NK-92 treated with Interleukin-12 subunit alpha and Interleukin-12 subunit beta, amount 100 ng/mL, for 24 hours (cell line): ENCODE results near the gene CXorf66.
"Not testable (repeated sequence)": the region's sequence is repeated elsewhere in the genome, so short reads cannot be mapped to it uniquely, and the experiment has no call there.

ENCODE experiments used
- DNase-seq: peaks from one replicate; lab custom pipeline; 2025; lab: John Stamatoyannopoulos, UW

Gene CXorf66, protein sequence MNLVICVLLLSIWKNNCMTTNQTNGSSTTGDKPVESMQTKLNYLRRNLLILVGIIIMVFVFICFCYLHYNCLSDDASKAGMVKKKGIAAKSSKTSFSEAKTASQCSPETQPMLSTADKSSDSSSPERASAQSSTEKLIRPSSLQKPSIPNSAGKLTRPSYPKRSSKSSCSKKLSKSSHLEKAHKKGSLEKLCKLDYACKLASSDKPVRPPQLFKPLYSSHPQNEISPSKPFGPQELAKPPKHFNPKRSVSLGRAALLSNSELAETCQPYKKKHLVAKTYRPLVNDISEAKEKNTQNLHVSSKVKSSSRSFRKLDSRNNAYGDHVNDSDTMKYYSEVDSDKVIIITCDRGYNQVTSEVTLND

GRCh38 chrX:139965421-139965820 is at the start of gene CXorf66:
Gene CXorf66, minus strand, starts transcription at chrX:139965521. Its CDS starts 25 bp downstream, at chrX:139965496.
- no peak for DNase-seq

DNA sequence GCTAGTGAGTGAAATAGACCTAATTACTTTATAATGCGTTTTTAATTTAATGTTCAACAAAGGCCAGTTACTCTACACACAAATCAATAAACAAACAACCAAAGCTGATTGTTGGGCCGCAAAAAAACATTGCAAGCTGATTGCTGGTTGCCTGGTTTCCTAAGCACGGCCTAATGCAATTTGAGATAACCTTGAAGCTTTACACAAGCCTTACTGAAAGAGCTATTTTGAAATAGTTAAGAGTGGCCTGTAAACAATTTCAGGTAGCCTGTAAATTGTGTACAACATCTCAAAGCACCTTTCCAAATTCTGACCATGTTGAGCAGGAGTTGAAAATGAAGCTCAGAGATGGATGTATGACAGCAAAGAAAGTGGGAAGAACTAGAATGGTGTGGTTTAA is 17.5 kb upstream of the CXorf66 start:
- no peak for DNase-seq

DNA sequence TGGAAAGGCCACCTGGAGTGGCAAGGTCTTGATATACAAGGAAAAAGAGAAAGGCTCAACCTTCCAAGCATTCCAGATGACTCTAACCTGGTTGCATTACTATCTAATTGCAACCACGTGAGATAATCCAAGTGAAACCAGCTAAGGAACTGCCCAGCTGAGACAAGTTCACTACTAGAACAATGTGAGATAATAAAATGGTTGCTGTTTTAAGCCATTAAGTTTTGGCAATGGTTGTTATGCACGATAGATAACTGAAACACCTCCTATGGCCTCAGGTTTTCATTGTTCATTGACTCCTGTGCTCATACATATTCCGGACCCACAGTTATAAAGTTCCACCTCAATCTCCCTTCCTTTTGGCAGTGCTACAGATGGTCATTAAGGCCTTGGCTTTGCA is 9.2 kb upstream of the CXorf66 start:
- no peak for DNase-seq

- no peak for DNase-seq
Measured at GRCh38 chrX:139972629-139973624, 7.6 kb upstream of the CXorf66 start.

GRCh38 chrX:139972113-139972512 is 6.8 kb upstream of the CXorf66 start:
- no peak for DNase-seq

DNA sequence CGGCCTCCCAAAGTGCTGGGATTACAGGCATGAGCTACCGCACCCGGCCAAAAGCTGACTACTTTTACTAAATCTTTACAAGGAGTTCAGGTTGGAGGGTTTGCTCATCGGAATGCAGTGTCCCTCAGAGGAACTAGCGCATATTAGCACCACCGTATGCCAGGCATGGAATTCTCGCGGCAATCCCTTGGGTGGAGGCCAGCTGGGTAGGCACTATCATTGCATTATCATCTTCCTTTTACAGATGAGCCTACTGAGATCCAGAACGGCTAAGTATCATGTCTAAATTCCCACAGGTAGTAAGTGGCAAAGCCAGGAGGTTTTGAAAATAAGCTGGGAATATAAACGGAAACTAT is 6.1 kb upstream of the CXorf66 start:
- DNase-seq, result no peak

GRCh38 chrX:139969286-139969685 is 4.0 kb upstream of the CXorf66 start:
- no peak for DNase-seq

- DNase-seq, result no peak
Measured at GRCh38 chrX:139967750-139968149, 2.4 kb upstream of the CXorf66 start.

DNA sequence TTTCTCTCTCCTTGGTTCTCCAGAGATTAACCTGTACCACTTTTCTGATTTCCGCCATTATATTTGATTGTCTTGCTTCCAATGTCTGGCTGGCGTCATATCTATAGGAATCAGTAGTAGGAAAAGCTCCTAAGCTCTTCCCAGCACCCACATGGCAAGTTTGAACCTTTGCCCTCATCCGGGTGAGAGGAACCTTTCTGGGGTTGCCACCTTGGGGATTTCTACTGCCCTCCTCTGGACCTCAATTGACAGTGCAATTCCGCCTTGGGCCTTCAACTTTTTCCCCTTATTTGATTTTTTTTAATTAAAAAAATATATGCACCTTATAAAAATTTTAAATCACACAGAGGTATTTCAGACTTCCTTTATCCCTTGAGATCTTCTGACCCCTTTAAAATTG is 2.0 kb upstream of the CXorf66 start:
- DNase-seq, result no peak

DNA sequence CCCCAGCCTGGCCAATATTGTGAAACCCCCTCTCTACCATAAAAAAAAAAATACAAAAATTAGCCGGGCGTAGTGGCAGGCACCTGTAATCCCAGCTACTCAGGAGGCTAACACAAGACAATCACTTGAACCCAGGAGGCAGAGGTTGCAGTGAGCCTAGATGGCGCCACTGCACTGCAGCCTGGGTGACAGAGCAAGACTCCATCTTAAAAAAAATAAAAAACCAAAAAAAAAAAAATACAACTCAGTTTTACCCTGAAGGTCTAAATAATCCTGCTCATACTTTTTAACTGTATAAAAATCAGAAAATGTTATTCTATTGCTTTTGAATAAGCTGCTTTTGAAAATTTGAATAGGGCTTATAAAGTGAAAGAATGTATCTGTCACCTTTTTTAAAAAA is 838 bp upstream of the CXorf66 start:
- not testable (repeated sequence) for DNase-seq

DNA sequence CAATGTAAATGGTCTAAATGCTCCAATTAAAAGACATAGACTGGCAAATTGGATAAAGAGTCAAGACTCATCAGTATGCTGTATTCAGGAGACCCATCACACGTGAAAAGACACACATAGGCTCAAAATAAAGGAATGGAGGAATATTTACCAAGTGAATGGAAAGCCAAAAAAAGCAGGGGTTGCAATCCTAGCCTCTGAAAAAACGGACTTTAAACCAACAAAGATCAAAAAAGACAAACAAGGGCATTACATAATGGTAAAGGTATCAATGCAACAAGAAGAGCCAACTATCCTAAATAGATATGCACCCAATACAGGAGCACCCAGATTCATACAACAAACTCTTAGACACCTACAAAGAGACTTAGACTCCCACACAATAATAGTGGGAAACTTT is 4.2 kb downstream of the CXorf66 start:
- not testable (repeated sequence) for DNase-seq

GRCh38 chrX:139949703-139950102 is 15.6 kb downstream of the CXorf66 start:
- no peak for DNase-seq

- no peak for DNase-seq
Measured at GRCh38 chrX:139945075-139945474, 20.2 kb downstream of the CXorf66 start.

DNA sequence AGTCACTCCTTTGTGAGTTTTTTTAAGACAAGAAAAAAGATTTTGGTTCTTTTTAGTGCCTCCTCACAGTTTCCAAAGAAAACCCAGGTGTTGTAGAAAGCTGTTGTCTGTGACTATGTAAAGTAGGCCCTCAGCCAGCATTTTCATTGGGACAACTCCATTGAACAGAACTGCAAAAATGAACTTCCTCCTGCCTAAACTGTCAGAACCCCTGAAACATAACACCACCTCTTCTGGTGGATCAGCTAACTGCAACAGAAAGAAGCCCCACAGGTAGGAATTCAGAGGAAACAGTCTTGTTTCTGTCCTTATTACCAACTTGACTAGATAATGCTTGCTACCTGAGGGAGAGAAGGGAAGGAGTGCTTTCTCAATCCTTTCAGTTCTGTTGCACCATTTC is 29.1 kb downstream of the CXorf66 start:
- no peak for DNase-seq

GRCh38 chrX:139933904-139934303 is 31.4 kb downstream of the CXorf66 start:
- DNase-seq, result no peak

- DNase-seq, result peak; percentile 71
Measured at GRCh38 chrX:139932901-139933796, 32.2 kb downstream of the CXorf66 start, which contains the start of gene ATP11C. Gene ATP11C, minus strand, starts transcription at chrX:139933053. Its CDS starts 1,011 bp downstream, at chrX:139932042.

DNA sequence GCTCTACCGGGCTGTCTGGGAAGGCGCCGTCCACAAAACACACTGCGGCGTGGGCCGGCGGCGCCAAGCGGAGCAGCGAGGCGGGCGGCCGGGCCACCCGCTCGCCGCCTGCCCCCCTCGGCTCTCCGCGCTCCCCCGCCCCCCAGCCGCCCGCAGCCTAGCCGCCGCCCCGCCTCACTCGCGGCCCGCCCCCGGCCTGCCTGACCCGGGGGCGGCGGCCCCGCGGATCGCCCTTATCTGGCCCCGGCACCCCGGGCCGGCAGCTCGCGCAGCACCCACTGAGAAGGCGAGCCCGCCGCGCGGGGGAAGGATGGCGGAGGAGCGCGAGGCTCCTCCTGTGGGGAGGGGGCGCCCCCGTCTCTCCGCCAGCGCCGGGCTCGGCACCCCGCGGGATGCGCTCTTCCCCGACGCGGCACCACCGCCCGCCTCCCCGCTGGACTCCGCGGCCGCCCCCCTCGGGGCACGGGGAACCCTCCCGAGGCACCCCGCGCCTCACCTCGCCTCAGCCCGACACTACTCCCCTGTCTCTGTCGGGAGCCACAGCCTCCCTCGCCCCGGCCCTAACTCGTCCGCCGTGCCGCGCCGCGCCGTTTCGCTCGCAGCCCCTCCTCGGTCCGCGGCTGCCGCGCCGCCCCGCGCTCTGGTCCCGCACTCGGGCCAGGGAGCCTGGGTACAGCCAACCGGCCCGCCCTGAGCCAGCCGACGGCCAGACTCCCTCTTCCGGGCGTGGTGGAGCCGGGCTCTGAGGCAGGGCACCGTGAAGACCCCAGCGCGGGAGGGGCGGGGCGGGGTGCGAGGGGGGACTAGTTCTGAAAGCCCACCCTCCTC is 33.0 kb downstream of the CXorf66 start:
- peak; percentile 60 for DNase-seq

GRCh38 chrX:139931646-139932072 is 33.7 kb downstream of the CXorf66 start:
- no peak for DNase-seq

GRCh38 chrX:139930916-139931645 is 34.2 kb downstream of the CXorf66 start:
- DNase-seq, result no peak

GRCh38 chrX:139930401-139930800 is 34.9 kb downstream of the CXorf66 start:
- no peak for DNase-seq
